Measurements from ENCODE around the gene SLC6A6. TPM values are rescaled to one million over a fixed set of nuclear protein-coding genes. Genes with fewer than 3 reads are reported as not detected.

Gene SLC6A6
- total RNA-seq, 1 donor from 2014 or later, result 46.3 TPM

DNA sequence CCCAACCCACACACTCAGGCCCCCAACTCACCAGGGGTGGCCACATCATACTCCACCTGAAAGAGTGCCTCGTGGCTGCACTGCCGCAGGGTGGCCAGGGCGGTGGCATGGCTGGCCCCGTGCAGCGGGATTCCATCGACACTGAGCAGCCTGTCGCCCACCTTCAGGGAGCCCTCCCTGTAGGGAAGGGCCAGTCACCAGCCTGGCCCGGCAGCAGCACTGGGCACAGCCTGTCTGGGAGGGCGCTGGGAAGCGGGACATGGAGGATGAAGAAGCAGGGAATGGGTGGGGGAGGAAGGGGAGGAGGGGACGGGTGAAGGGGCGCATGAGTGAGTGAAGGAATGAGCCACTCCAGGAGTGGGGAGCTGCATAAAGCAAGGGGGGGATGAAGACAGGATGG lies 119.2 kb downstream of the SLC6A6 start:
- Mint-ChIP-seq H3K27ac (ENCODE audit: unreplicated experiment) (no peak overlapping the region), H3K36me3 (ENCODE audit: low read depth, unreplicated experiment) (no peaks in the 10 kb centered on the region), H3K27me3 (ENCODE audit: unreplicated experiment) (peaks cover 7% of the 10 kb centered on the region), H3K4me1 (ENCODE audit: unreplicated experiment) (peaks cover 4% of the 10 kb centered on the region), H3K9me3 (ENCODE audit: unreplicated experiment) (no peaks in the 10 kb centered on the region), H3K4me3 (ENCODE audit: unreplicated experiment) (no peak overlapping the region)
- no peak for DNase-seq (ENCODE audit: low spot score)
- TF ChIP-seq, protein P1, sequence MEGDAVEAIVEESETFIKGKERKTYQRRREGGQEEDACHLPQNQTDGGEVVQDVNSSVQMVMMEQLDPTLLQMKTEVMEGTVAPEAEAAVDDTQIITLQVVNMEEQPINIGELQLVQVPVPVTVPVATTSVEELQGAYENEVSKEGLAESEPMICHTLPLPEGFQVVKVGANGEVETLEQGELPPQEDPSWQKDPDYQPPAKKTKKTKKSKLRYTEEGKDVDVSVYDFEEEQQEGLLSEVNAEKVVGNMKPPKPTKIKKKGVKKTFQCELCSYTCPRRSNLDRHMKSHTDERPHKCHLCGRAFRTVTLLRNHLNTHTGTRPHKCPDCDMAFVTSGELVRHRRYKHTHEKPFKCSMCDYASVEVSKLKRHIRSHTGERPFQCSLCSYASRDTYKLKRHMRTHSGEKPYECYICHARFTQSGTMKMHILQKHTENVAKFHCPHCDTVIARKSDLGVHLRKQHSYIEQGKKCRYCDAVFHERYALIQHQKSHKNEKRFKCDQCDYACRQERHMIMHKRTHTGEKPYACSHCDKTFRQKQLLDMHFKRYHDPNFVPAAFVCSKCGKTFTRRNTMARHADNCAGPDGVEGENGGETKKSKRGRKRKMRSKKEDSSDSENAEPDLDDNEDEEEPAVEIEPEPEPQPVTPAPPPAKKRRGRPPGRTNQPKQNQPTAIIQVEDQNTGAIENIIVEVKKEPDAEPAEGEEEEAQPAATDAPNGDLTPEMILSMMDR (IDR thresholded peaks at IDR 0.05; ENCODE audit: unreplicated experiment), result no peak

DNA sequence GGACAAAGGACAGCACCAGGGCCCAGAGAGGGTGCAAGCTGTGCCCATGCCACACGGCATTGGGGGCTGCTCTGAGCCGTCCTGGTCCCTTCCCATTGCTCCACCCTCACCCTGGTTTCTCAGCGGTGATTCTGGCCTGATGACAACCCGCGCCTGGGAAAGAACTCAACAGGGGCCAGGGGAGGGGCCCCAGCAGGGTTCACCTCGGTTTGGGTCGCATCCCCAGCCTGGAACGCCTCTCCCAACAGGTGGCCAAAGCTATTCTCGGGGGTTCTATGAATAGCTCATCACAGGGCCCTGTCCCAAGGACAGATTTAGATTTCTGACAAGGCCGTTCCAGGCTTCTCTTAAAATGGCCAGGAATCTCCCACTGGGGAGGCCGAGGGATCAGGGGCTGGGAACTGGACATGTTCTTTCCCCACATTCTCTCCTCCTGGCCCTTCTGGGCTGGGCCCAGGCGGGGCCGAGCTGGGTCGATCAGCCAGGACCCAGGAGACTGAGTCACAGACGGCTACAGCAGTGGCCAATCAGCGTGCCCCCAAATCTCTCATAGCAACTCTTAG lies 119.8 kb downstream of the SLC6A6 start:
- H3K27ac Mint-ChIP-seq (ENCODE audit: unreplicated experiment), result no peak overlapping the region

DNA sequence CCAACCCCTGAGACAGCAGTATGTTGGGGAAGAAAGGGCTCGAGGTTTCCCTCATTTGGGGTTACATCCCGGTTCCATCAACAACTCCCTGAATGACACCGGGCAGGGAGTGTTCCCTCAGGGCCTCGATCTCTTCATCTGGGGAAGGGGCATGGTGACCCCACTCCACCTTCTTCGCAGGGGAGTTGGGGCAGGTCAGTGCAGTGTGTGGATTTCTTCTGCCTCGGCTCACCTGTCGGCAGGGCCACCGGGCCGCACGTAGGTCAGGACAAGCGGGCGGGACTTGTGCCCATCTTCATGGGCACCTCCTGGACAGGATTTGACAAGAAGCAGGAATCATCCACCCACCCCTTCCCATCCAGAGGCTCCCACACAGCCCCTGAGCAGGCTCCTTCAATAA lies 120.4 kb downstream of the SLC6A6 start:
- TF ChIP-seq, protein P1 (IDR thresholded peaks at IDR 0.05; ENCODE audit: unreplicated experiment), result no peak
- Mint-ChIP-seq H3K27me3 (ENCODE audit: unreplicated experiment) (peaks cover 7% of the 10 kb centered on the region), H3K9me3 (ENCODE audit: unreplicated experiment) (no peaks in the 10 kb centered on the region), H3K27ac (ENCODE audit: unreplicated experiment) (no peak overlapping the region), H3K4me1 (ENCODE audit: unreplicated experiment) (peaks cover 4% of the 10 kb centered on the region), H3K36me3 (ENCODE audit: low read depth, unreplicated experiment) (no peaks in the 10 kb centered on the region), H3K4me3 (ENCODE audit: unreplicated experiment) (no peak overlapping the region)
- DNase-seq (ENCODE audit: low spot score), result no peak

More for the DNA sequence above, 119.8 kb downstream of the SLC6A6 start:
- DNase-seq (ENCODE audit: low spot score), result no peak
- TF ChIP-seq, protein P1 (IDR thresholded peaks at IDR 0.05; ENCODE audit: unreplicated experiment), result no peak
- H3K9me3 Mint-ChIP-seq (ENCODE audit: unreplicated experiment), result no peaks in the 10 kb centered on the region
- no peak overlapping the region for H3K4me3 Mint-ChIP-seq (ENCODE audit: unreplicated experiment)
- H3K36me3 Mint-ChIP-seq (ENCODE audit: low read depth, unreplicated experiment), result no peaks in the 10 kb centered on the region
- peaks cover 4% of the 10 kb centered on the region for H3K4me1 Mint-ChIP-seq (ENCODE audit: unreplicated experiment)
- H3K27me3 Mint-ChIP-seq (ENCODE audit: unreplicated experiment), result peaks cover 7% of the 10 kb centered on the region

DNA sequence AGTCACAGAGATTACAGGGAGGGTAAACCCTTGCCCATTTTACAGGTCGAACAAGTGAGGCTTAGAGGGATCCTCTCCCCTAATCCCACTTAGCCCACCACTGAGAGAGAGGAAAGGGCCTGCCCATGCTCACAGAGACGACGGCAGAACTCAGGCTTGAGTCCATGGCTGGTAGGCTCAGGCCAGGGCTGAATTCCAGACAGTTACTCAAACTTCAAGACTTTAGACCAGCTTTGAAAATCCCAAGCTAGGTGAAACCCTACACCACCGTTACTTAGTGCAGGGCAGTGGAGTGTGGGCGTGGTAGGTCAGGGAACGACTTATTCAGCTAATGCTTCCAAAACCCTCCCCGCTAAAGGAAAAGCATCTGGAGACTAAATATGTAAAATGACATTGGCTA lies 121.4 kb downstream of the SLC6A6 start:
- peaks cover 7% of the 10 kb centered on the region for H3K4me1 Mint-ChIP-seq (ENCODE audit: unreplicated experiment)
- no peaks in the 10 kb centered on the region for H3K36me3 Mint-ChIP-seq (ENCODE audit: low read depth, unreplicated experiment)
- no peak for DNase-seq (ENCODE audit: low spot score)
- TF ChIP-seq, protein P1 (IDR thresholded peaks at IDR 0.05; ENCODE audit: unreplicated experiment), result no peak
- H3K4me3 Mint-ChIP-seq (ENCODE audit: unreplicated experiment), result no peak overlapping the region
- H3K27me3 Mint-ChIP-seq (ENCODE audit: unreplicated experiment), result peaks cover 7% of the 10 kb centered on the region
- no peak overlapping the region for H3K27ac Mint-ChIP-seq (ENCODE audit: unreplicated experiment)
- H3K9me3 Mint-ChIP-seq (ENCODE audit: unreplicated experiment), result no peaks in the 10 kb centered on the region

DNA sequence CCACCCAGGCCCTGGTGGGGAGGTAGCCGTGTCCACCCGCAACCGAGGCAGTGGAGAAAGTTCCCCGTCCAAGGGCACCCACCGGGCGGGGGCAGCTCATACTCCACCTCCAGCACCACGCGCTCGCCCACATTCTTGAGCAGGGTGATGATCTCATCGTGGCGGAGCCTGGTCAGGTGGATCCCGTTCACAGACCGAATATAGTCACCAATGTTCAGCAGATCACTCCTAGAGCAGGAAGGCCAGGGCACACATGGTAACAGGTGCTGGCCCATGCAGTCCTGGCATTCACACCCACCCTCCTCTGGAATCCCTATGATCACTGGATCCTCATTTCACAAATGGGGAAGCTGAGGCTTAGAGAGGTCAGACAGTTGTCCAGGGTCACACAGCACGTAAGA lies 121.9 kb downstream of the SLC6A6 start:
- H3K27me3 Mint-ChIP-seq (ENCODE audit: unreplicated experiment), result peaks cover 7% of the 10 kb centered on the region
- no peak overlapping the region for H3K27ac Mint-ChIP-seq (ENCODE audit: unreplicated experiment)
- TF ChIP-seq, protein P1 (IDR thresholded peaks at IDR 0.05; ENCODE audit: unreplicated experiment), result no peak
- H3K36me3 Mint-ChIP-seq (ENCODE audit: low read depth, unreplicated experiment), result no peaks in the 10 kb centered on the region
- H3K4me3 Mint-ChIP-seq (ENCODE audit: unreplicated experiment), result no peak overlapping the region
- no peaks in the 10 kb centered on the region for H3K9me3 Mint-ChIP-seq (ENCODE audit: unreplicated experiment)
- DNase-seq (ENCODE audit: low spot score), result no peak
- H3K4me1 Mint-ChIP-seq (ENCODE audit: unreplicated experiment), result peaks cover 7% of the 10 kb centered on the region
